ENCODE data around the gene ALK. TPM values are rescaled to one million over a fixed set of nuclear protein-coding genes. Genes with fewer than 3 reads are reported as not detected.

The ALK gene
- total RNA-seq, 4 donors from 2014 or later: 0.88 to 1.3 (median 1.3) TPM; not detected in 1

DNA sequence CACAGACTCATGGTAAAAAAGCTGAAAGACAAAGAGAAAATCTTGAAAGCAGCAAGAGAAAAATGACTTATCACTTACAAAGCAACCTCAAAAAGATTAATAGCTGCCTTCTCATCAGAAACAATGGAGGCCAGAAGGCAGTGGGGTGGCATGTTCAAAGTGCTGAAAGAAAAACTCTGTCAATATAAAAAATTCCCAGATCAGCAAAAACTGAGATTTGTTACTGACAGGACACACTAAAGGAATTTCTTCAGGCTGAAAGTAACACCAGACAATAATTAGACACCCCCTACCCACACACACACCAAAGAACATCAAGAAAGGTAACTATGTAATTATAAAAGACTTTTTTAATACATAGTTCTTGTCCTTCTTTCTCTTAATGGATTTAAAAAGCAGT lies 495.0 kb downstream of the ALK start:
- H3K9me3 ChIP-seq: no peaks in the 10 kb centered on the region
- H3K4me1 ChIP-seq: no peaks in the 10 kb centered on the region
- no peak overlapping the region for H3K4me3 ChIP-seq
- H3K27me3 ChIP-seq: no peaks in the 10 kb centered on the region
- TF ChIP-seq POLR2A (IDR thresholded peaks at IDR 0.05): no peak
- TF ChIP-seq, protein P1, sequence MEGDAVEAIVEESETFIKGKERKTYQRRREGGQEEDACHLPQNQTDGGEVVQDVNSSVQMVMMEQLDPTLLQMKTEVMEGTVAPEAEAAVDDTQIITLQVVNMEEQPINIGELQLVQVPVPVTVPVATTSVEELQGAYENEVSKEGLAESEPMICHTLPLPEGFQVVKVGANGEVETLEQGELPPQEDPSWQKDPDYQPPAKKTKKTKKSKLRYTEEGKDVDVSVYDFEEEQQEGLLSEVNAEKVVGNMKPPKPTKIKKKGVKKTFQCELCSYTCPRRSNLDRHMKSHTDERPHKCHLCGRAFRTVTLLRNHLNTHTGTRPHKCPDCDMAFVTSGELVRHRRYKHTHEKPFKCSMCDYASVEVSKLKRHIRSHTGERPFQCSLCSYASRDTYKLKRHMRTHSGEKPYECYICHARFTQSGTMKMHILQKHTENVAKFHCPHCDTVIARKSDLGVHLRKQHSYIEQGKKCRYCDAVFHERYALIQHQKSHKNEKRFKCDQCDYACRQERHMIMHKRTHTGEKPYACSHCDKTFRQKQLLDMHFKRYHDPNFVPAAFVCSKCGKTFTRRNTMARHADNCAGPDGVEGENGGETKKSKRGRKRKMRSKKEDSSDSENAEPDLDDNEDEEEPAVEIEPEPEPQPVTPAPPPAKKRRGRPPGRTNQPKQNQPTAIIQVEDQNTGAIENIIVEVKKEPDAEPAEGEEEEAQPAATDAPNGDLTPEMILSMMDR (IDR thresholded peaks at IDR 0.05): no peak
- no peak overlapping the region for H3K27ac ChIP-seq
- no peaks in the 10 kb centered on the region for H3K36me3 ChIP-seq
- DNase-seq: no peak

DNA sequence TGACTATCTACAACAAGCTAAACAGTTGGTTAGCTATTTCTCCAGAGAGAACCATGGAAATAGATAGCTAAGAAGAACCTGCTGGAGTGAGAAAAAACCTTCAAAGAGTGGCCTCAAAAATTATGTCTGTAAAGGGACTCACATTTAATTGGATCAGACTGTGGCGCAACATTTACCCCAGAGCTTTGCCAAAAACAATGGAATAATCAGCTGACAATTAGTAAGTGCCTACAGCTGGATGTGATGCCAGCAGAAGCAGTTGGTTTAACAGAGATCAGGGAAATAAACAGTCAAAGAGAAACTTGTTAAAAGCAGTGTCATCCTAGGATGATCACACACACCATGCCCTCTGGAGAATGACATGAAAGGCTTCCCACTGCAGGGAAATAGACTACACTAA lies 495.5 kb downstream of the ALK start:
- Histone ChIP-seq H3K4me1 (no peaks in the 10 kb centered on the region), H3K27ac (no peak overlapping the region), H3K4me3 (no peak overlapping the region), H3K9me3 (no peaks in the 10 kb centered on the region), H3K36me3 (no peaks in the 10 kb centered on the region), H3K27me3 (no peaks in the 10 kb centered on the region)
- no peak for DNase-seq
- no peak for TF ChIP-seq POLR2A (IDR thresholded peaks at IDR 0.05)
- TF ChIP-seq, protein P1 (IDR thresholded peaks at IDR 0.05): no peak

DNA sequence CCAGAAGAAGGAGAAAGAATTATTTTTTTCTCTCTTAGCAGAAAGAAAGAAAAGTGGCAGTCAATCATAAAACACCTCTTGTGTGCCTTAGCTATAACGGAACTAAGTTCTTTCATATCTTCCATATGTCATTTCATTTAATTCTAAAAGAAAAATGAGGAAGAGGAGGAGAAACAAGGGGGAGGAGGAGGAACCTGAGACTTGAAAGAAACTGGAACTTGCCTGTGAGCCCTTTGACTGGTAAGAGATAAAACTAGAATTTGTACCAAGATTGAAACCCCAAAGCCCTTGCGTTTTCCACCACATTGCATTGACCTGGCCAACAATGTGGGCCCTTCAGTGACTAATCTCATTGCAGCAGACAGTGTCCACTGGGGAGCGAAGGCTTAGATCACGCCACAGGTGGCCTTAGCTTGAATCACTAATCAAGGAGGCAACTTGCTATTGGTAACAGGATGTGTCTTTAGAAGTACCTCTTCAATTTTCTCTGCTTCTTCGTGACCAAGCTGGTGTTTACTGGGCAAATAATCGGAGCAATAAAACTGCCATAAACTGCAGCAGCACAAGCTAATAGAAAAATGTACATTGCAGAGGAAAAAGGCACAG lies 498.2 kb downstream of the ALK start:
- H3K4me1 ChIP-seq: no peaks in the 10 kb centered on the region
- no peak overlapping the region for H3K27ac ChIP-seq
- no peak for DNase-seq
- no peaks in the 10 kb centered on the region for H3K36me3 ChIP-seq
- no peaks in the 10 kb centered on the region for H3K9me3 ChIP-seq
- TF ChIP-seq, protein P1 (IDR thresholded peaks at IDR 0.05): no peak
- TF ChIP-seq POLR2A (IDR thresholded peaks at IDR 0.05): no peak
- no peak overlapping the region for H3K4me3 ChIP-seq
- no peaks in the 10 kb centered on the region for H3K27me3 ChIP-seq

DNA sequence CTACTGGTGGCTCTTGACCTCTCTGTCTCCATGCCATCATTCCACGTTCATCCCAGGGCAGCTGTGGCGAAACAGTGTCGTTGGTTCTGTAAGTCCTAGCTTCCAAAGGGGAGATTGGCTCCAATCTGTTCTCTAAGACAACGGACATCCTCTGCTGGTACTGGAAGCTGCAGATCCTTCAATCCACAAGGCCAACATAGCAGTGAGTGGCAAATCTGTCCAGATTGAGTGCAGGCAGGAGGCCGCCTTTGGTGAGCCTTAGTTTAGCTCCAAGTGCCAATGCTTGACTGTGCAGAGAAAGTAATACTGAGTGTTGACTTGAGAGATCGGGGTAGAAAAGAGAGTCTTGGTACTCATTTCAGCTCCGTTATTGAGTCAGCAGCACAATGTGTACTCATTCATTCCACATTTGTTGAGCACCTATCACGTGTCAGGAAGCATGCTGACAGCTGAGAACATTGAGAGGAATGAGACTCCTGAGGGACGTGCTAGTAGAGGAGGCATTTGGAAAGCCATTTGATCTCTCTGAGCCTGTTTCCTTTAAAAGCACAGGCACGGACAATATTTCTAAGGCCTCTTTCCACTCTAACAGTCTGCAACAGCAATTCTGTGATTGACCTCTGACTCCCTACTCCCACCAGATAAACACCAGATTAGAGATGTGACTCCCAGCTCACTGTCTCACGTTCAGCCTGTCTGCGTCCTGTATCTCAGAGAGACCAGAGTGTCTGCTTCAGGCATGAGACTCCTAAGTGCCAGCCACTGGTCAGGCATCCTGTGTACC lies 500.2 kb downstream of the ALK start:
- H3K36me3 ChIP-seq: no peaks in the 10 kb centered on the region
- H3K9me3 ChIP-seq: no peaks in the 10 kb centered on the region
- TF ChIP-seq, protein P1 (IDR thresholded peaks at IDR 0.05): no peak
- no peak for TF ChIP-seq POLR2A (IDR thresholded peaks at IDR 0.05)
- H3K4me1 ChIP-seq: no peaks in the 10 kb centered on the region
- no peaks in the 10 kb centered on the region for H3K27me3 ChIP-seq
- H3K27ac ChIP-seq: no peak overlapping the region
- no peak overlapping the region for H3K4me3 ChIP-seq
- no peak for DNase-seq

DNA sequence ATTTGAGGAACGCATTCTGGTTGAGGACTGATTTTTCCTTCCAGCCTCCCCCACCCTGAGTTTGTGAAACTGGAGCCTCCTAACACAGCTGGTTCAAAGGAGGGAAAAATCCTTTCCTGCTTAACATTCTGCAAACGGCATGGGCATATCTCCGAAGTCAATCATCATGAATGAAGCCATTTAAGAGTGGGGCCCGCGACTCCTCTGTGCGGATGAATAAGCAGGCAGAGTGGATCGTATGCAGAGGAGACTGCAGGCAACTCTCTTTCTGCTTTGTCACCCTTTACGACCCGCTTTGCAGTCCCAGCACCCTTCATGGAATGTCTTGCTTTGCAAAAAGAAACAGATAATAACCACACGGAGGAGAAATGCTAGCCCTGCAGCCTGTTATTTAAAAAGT lies 500.9 kb downstream of the ALK start:
- H3K4me1 ChIP-seq: no peaks in the 10 kb centered on the region
- H3K27ac ChIP-seq: no peak overlapping the region
- no peaks in the 10 kb centered on the region for H3K27me3 ChIP-seq
- TF ChIP-seq POLR2A (IDR thresholded peaks at IDR 0.05): no peak
- TF ChIP-seq, protein P1 (IDR thresholded peaks at IDR 0.05): no peak
- H3K9me3 ChIP-seq: no peaks in the 10 kb centered on the region
- H3K4me3 ChIP-seq: no peak overlapping the region
- no peaks in the 10 kb centered on the region for H3K36me3 ChIP-seq
- no peak for DNase-seq

All from Peyer's patch (tissue), 4 donors.